Measurements from ENCODE around the gene CDKAL1. TPM values are rescaled to one million over a fixed set of nuclear protein-coding genes. Genes with fewer than 3 reads are reported as not detected.

CDKAL1 gene
- total and polyA plus RNA-seq, 2 of the 8 experiments (the other 6 are each of a cell fraction or from before 2014, with no cell fraction given): 8.4 to 24.6 TPM

GRCh38 chr6:21262504-21262903, 728.2 kb downstream of the CDKAL1 start:
- DNase-seq (ENCODE audit: low read depth in 1 of 2, low spot score in 2 of 2): no peak
- H3K4me2 ChIP-seq (ENCODE audit: insufficient read depth in 1 of 2, low read depth in 2 of 2, low read length in 2 of 2): no peak overlapping the region
- H2AFZ ChIP-seq (ENCODE audit: low read length): no peak overlapping the region
- ChIA-PET POLR2A (ENCODE audit: partially characterized antibody) (no interaction called here), CTCF (ENCODE audit: partially characterized antibody) (no interaction called here)
- H3K18ac ChIP-seq (ENCODE audit: extremely low read depth, low read length): no peak overlapping the region
- H3K27ac ChIP-seq (ENCODE audit: low read depth, low read length): no peak overlapping the region
- no peaks in the 10 kb centered on the region for H3K4me1 ChIP-seq (replicated peaks in 1 of 4; ENCODE audit: control insufficient read depth in 3 of 4, insufficient read depth in 4 of 4, low read length in 3 of 4)
- WGBS, 2 experiments (ENCODE audit: extremely low coverage in 1 of 2, insufficient coverage in 1 of 2, insufficient read length in 1 of 2, insufficient replicate concordance in 2 of 2, low coverage in 1 of 2, low lambda C conversion rate in 2 of 2, missing lambda C conversion rate in 1 of 2): 93% methylated on average over 5 of the region's 5 CpGs; no CpG with 5 or more reads in 1 of the 2 experiments
- no peak overlapping the region for H4K5ac ChIP-seq (ENCODE audit: insufficient read length, low read depth, low read length)
- H3K23ac ChIP-seq (ENCODE audit: insufficient read length): no peak overlapping the region
- H3K79me1 ChIP-seq (ENCODE audit: low read depth, low read length): no peaks in the 10 kb centered on the region
- no peak overlapping the region for H3K4ac ChIP-seq (replicated peaks; ENCODE audit: insufficient read length, low read depth, low read length)
- no peaks in the 10 kb centered on the region for H3K9me3 ChIP-seq (ENCODE audit: insufficient read depth in 2 of 2, low read depth in 1 of 2, low read length in 1 of 2)
- H2BK120ac ChIP-seq (replicated peaks; ENCODE audit: low read depth, low read length): no peak overlapping the region
- no peaks in the 10 kb centered on the region for H3K27me3 ChIP-seq (replicated peaks in 1 of 4; ENCODE audit: control insufficient read depth in 3 of 4, extremely low read depth in 1 of 4, insufficient read depth in 3 of 4, low read length in 3 of 4)
- H4K8ac ChIP-seq (ENCODE audit: extremely low read depth, insufficient read depth, low read length): no peak overlapping the region
- no peaks in the 10 kb centered on the region for H4K20me1 ChIP-seq (replicated peaks in 1 of 2; ENCODE audit: control insufficient read depth in 1 of 2, insufficient read depth in 2 of 2, low read length in 2 of 2)
- no peak for FAIRE-seq
- no peak overlapping the region for H3K4me3 ChIP-seq (ENCODE audit: extremely low read depth in 1 of 4, insufficient read depth in 2 of 4, low read depth in 3 of 4, low read length in 4 of 4)
- H3K79me2 ChIP-seq (ENCODE audit: control insufficient read depth in 1 of 2, insufficient read depth in 2 of 2, low read length in 2 of 2): no peaks in the 10 kb centered on the region
- H2BK20ac ChIP-seq (ENCODE audit: low read length): no peak overlapping the region
- H3K56ac ChIP-seq (replicated peaks; ENCODE audit: insufficient read length, low read depth, low read length): no peak overlapping the region
- H2BK12ac ChIP-seq (ENCODE audit: low read depth, low read length): no peak overlapping the region
- no peak overlapping the region for H2BK5ac ChIP-seq (ENCODE audit: low read depth, low read length)
- no peak overlapping the region for H4K91ac ChIP-seq (replicated peaks; ENCODE audit: insufficient read length, low read length)
- no peak overlapping the region for H3K14ac ChIP-seq (ENCODE audit: insufficient read length)
- H3K36me3 ChIP-seq (ENCODE audit: control insufficient read depth in 2 of 4, insufficient read depth in 4 of 4, low read length in 3 of 4): no peaks in the 10 kb centered on the region
- H2BK15ac ChIP-seq (ENCODE audit: low read length): no peak overlapping the region
- H3K9ac ChIP-seq (replicated peaks in 1 of 4; ENCODE audit: extremely low read depth in 1 of 4, low read depth in 3 of 4, low read length in 3 of 4): no peak overlapping the region
- H2AK5ac ChIP-seq (ENCODE audit: low read depth, low read length): no peak overlapping the region
- H3K23me2 ChIP-seq (ENCODE audit: low read depth, low read length): no peaks in the 10 kb centered on the region
- TF ChIP-seq BCL11A (IDR thresholded peaks at IDR 0.05; ENCODE audit: low read depth in 2 of 2, low read length in 2 of 2) (no peak), USF2 (IDR thresholded peaks at IDR 0.05; ENCODE audit: low read length) (no peak), RBBP5 (IDR thresholded peaks at IDR 0.05; ENCODE audit: borderline replicate concordance, low read depth, low read length) (no peak), POLR2AphosphoS5 (IDR thresholded peaks at IDR 0.05; ENCODE audit: low read depth, low read length) (no peak), BACH1 (IDR thresholded peaks at IDR 0.05; ENCODE audit: low read length) (no peak), CTCF (IDR thresholded peaks at IDR 0.05; ENCODE audit: control extremely low read depth in 1 of 3, insufficient read depth in 1 of 3, low read depth in 1 of 3, low read length in 3 of 3) (no peak), CTBP2 (IDR thresholded peaks at IDR 0.05; ENCODE audit: borderline replicate concordance, insufficient read depth, insufficient read length, low read length) (no peak), CHD1 (IDR thresholded peaks at IDR 0.05; ENCODE audit: low read depth, low read length) (no peak), KDM1A (IDR thresholded peaks at IDR 0.05; ENCODE audit: borderline replicate concordance, low read length) (no peak), PHF8 (conservative IDR thresholded peaks at IDR 0.05; ENCODE audit: low read depth, low read length) (no peak)
- TF ChIP-seq, protein P1, sequence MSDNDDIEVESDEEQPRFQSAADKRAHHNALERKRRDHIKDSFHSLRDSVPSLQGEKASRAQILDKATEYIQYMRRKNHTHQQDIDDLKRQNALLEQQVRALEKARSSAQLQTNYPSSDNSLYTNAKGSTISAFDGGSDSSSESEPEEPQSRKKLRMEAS (IDR thresholded peaks at IDR 0.05): no peak

All from H1 (cell line).